ENCODE measurements around the gene RALBP1. TPM values are rescaled to one million over a fixed set of nuclear protein-coding genes. Genes with fewer than 3 reads are reported as not detected.

Gene RALBP1
- total RNA-seq, 2 donors from 2014 or later = 58.2 to 64.8 TPM

Small RNA genes within 50 kb of the gene (small RNA-seq; reads per million reads assigned to genes)
- 0 reads per million in 2 donors for gene RNU2-27P

Other genes with a start within 250 kb of the RALBP1 start
- gene TWSG1, start 140.7 kb upstream of the RALBP1 start, total RNA-seq = 10 to 100 TPM; 32.2 to 46.0 TPM
- 10 to 100 TPM; 39.1 to 67.0 TPM for gene PPP4R1, start 139.0 kb downstream of the RALBP1 start, total RNA-seq
- 10 to 100 TPM in 1 of 2 donors, 1 to 10 TPM in 1; 7.7 to 86.9 TPM for gene RAB31, start 232.8 kb downstream of the RALBP1 start, total RNA-seq